ENCODE data around the gene AFF3.
"Not testable (repeated sequence)": the region's sequence is repeated elsewhere in the genome, so short reads cannot be mapped to it uniquely, and the experiment has no call there.

AFF3 gene

DNA sequence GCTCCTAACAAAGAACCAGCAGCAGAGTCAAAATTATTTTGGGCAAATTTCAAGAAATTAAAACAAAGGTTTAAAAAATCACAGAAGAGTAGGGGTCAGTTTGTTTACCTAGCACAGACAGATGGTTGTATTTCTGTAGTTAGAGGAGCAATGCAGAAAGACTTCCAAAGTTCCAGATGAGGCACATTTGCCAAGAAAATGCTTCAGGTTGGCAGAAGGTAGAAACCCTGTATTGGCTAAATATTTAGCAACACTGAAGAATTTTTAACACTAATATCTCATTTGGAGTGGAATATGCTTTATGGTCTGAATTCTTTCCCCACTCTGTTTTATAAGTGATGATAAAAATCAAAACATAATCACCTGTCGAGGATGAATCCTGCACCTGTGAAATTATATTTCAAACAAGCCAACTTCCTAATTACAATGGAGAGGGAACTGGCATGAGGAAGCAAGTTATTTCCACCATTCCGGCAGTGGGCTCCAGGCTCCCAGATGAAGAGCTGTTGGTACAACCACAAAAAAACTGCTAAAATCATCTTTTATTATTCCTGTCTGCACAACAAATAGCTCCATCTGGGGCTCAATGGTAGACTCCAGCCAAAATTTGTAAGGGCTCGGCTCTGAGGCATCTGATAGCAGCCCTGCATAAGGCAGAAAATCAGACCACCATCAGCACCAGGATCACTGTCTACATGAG lies 366.0 kb downstream of the AFF3 start:
- no peak for DNase-seq

DNA sequence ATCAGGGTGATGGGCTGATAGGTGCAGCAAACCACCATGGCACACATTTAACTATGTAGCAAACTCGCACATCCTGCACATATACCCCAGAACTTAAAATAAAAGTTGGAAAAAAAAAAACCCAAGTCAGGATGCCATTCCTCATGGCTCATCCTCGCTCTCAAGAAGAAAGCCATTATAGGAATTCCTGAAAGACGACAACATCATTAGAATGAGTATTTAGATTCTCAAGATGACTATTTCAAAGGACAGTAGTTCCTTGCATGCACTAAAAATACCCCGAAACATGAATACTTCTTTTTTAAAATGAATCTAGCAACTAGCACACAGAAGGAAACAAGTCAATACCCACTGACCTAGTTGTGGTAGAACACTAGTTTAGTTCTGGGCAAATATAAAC lies 366.8 kb downstream of the AFF3 start:
- no peak for DNase-seq

DNA sequence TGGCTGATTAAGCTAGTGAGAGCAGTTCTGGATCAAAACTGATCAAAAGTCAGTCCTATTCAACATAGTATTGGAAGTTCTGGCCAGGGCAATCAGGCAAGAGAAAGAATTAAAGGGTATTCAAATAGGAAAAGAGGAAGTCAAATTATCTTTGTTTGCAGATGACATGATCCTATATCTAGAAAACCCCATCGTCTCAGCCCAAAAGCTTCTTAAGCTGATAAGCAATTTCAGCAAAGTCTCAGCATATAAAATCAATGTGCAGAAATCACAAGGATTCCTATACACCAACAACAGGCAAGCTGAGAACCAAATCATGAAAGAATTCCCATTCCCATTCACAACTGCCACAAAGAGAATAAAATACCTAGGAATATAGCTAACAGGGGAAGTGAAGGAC lies 368.7 kb downstream of the AFF3 start:
- not testable (repeated sequence) for DNase-seq

DNA sequence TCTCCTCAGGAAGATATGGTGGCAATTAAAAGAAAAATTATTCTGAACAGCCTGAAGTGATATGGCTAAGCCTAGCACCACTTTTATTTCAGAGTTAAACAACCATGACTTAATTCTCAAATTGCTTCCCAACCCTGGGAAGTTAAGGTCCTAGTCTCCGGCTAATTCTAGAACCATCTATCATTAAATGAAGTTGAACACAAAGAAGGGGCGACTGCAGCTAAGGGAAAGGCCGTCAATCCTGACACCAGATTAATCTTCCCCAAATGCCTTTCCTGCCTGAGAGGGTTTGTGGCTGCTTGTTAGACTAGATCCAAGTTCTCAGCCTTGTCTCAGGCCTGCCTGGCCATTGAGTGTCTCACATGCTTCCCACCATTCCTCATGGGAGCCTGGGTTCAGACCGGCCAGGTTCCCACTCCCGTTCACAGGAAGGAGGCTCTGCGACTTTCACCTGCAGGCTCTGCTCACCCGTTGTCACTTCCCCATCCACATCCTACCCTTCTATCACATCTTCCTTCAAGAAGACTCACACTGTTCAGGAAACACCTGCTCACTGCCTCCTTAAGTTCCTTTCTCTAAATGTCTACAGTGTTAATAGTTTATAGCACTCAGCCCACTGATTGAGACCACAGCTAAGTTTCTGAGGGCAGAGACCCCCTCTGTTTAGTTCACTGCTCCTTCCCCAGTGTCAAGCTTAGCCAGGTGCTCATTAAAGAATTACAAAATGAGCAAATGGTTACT lies 369.6 kb downstream of the AFF3 start:
- DNase-seq = no peak

GRCh38 chr2:99771681-99772333 lies 370.6 kb downstream of the AFF3 start:
- DNase-seq = no peak

GRCh38 chr2:99770876-99771275 lies 371.5 kb downstream of the AFF3 start:
- no peak for DNase-seq

GRCh38 chr2:99765731-99766318 lies 376.6 kb downstream of the AFF3 start:
- no peak for DNase-seq

GRCh38 chr2:99763764-99764163 lies 378.6 kb downstream of the AFF3 start:
- no peak for DNase-seq

- no peak for DNase-seq
Observed at GRCh38 chr2:99762714-99763113, 379.7 kb downstream of the AFF3 start.

DNA sequence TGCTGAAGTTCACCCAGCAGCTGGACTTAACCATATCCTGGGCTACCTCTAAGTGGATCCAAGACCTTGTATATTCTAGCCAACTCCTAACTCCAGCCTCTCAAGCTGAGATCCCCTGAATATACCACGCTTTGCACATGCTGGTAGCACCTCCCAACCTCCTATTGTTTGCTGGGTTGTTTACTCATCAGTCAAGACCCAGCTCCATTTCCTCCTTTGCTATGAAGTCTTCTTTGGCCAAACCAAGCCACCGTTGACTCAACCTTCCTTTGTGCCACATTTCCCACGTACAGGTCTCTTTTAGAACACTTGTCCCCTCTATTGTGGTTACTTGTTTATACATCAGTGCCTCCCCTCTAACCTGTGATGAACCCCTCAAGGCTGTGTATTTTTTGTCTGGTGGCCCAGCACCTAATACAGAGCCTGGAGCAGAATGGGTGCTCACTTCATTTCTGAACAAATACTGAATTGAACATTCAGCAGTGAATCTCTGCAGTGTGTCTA lies 384.7 kb downstream of the AFF3 start:
- DNase-seq = no peak

- DNase-seq = no peak
Observed at GRCh38 chr2:99756059-99756458, 386.3 kb downstream of the AFF3 start.

DNA sequence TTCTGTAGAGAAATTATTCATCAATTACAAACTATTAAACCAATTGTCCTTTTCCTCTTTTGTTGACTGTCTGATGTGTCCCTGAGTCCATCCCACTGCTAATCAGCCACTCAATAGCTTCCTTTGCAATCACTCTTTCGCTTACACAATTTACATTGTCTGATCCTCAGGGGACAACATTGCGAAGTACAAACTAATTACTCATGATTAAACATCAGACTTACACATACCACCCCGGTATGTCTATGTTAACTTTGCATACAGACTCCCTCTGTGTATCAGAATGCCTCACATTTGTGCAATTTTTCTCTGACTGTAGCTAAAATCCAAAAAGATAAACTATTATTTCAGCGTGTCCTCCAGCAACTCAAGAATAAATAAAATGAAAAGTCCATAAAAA lies 388.2 kb downstream of the AFF3 start:
- DNase-seq = no peak

DNA sequence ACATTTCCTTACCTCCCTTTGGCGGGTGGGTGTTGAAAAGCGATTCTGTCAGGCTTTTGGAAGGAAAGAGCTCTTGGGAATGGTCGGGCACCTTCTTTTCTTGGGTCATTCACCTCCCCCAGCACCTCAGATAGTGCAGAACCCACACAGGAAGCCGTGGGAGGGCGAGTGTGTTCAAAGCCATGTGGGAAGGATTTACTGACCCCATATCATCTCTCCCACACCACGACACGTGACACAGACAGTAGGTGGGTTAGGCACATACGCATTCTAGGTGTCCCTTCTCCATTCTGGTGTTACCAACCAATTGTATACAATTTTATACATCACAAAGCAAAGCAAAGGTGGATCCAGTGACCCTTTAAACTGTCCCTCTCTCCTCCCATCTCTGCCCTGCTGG lies 388.9 kb downstream of the AFF3 start:
- no peak for DNase-seq

- no peak for DNase-seq
Observed at GRCh38 chr2:99748344-99748743, 394.0 kb downstream of the AFF3 start.

GRCh38 chr2:99747842-99748241 lies 394.5 kb downstream of the AFF3 start:
- no peak for DNase-seq

- no peak for DNase-seq
Observed at GRCh38 chr2:99743146-99743545, 399.2 kb downstream of the AFF3 start.

DNA sequence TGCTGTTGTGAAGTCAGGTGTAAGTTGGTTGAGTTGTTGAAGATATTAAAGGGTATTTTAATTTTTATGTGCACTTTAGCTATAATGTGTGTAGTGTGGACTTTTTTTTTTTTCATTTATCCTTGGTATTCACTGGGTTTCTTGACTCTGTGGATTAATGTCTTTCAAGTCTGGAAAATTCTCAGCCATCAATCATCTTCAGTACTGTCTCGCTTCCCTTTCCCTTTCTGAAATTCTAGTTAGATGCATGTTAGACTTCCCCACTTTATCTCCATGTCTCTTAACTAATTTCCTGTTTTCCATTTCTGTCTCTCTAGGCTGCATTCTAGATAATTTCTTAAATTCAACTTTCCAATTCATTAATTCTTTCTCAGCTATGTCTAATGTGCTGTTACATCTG lies 404.9 kb downstream of the AFF3 start:
- DNase-seq = no peak

DNA sequence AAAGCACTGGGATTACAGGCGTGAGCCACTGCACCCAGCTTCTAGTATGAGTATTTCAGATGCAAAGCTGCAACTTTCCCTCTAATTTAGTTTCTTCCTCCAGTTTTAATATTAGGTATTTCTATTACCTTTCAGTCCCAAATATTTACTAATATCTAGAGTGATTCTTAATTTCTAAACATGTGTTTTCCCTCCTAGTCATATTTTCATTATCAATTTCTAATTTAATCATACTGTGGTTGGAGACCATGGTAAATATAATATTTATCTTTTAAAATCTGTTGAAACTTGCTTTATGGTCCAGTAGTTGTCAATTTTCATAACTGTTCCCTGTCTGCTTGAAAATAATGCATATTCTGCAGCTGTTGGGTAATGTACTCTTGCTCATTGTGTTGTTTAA lies 406.6 kb downstream of the AFF3 start:
- DNase-seq = no peak

- not testable (repeated sequence) for DNase-seq
Observed at GRCh38 chr2:99735314-99735713, 407.1 kb downstream of the AFF3 start.

DNA sequence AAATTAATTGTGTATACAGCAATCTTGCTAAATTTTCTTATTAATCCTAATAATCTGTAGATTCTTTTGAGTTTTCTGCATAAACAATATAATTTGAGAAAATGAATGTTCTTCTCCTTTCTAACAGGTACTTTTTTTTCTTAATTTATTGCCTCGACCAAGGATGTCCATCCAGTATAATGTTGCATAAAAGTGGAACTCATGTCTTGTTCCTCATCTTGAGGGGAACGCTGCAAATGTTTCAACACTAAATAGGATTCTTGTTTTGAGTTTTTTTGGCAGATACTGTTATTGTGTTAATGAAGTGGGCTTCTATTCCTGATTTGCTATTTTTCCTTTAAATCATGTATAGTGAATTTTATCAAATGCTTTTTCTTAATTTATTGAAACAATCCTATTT lies 408.2 kb downstream of the AFF3 start:
- DNase-seq = no peak

DNA sequence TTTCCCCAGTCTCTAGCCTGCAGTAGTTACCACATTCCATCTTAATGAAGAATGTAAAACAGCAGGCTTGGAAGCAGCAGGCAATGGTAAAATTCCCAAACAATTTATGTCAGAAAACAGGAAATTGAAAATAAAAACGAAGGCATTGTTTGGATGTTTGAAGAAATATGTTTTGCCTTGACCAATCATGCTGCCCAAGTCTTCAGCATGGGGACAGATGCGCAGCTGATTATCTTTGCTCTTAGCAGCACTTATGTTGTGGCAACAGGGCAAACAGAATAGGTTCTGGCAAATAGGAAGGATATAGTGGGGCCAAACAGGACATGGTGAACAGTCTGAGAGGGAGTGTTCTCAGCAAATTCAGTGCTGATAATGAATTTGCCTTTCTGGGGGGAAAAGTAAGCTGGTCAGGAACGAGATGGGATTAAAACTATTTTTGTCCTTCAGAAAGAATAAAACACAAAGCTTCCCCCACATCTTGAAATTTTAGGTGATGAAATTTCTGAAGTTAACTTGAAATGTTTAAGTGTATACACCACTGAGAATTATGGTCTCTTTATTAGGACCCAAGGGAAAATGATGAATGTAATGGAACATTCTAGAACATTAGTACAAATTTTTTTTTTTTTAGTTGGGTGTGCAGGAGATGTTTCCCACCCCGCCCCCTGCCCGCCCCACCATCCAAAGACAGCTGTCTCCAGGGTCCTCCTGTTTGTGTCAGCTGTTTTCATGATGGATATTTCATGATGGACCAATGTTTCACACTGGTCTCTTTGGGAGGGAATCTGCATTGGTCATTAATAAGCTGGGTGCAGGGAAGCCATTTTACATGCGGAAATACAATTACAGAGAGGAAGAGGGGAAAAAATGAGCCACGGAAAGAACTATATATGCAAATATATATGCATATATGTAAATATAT lies 413.0 kb downstream of the AFF3 start:
- no peak for DNase-seq

GRCh38 chr2:99728166-99728565 lies 414.2 kb downstream of the AFF3 start:
- no peak for DNase-seq

Data from NCI-H1105 treated with DMSO at 0.1 percent for 48 hours (cell line).